Neural progenitor cell (in vitro differentiated cells): ENCODE data around the gene MATR3.

Source experiments
- CTCF ChIP-seq: fragments of 200-600 bp; sonication (generic); IDR thresholded peaks from 2 replicates; pipeline ENCODE4 v1.5.1; 2017; ENCODE audit warnings: antibody characterized with exemption, mild to moderate bottlenecking
- EZH2phosphoT487 ChIP-seq: fragments of 200-600 bp; sonication (generic); IDR thresholded peaks from 2 replicates; pipeline ENCODE4 v1.6.1; 2017; ENCODE audit warnings: antibody characterized with exemption

GRCh38 chr5:139306197-139306596 is 12.7 kb downstream of the MATR3 start:
- no peak for TF ChIP-seq CTCF
- TF ChIP-seq EZH2phosphoT487 = no peak
